Activated naive CD4-positive, alpha-beta T cell treated with anti-CD3 and anti-CD28 coated beads, Interleukin-2, amount 50 U/mL, for 24 hours (primary cell): ENCODE data around the gene FAM50B.

Experiments
- H3K27ac Mint-ChIP-seq: one replicate; pipeline ENCODE4 v1.8.0; 2021; ENCODE audit warnings: mild to moderate bottlenecking, mixed read lengths
- H3K27me3 Mint-ChIP-seq: one replicate; pipeline ENCODE4 v1.8.0; 2021; ENCODE audit warnings: mixed read lengths
- H3K36me3 Mint-ChIP-seq: one replicate; pipeline ENCODE4 v1.8.0; 2021; ENCODE audit warnings: mixed read lengths
- H3K4me1 Mint-ChIP-seq: one replicate; pipeline ENCODE4 v1.8.0; 2021; ENCODE audit warnings: mixed read lengths
- H3K4me3 Mint-ChIP-seq: one replicate; pipeline ENCODE4 v1.8.0; 2021; ENCODE audit warnings: mild to moderate bottlenecking, mixed read lengths
- H3K9me3 Mint-ChIP-seq: one replicate; pipeline ENCODE4 v1.8.0; 2021; ENCODE audit warnings: mixed read lengths

Gene FAM50B, protein sequence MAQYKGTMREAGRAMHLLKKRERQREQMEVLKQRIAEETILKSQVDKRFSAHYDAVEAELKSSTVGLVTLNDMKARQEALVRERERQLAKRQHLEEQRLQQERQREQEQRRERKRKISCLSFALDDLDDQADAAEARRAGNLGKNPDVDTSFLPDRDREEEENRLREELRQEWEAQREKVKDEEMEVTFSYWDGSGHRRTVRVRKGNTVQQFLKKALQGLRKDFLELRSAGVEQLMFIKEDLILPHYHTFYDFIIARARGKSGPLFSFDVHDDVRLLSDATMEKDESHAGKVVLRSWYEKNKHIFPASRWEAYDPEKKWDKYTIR

DNA sequence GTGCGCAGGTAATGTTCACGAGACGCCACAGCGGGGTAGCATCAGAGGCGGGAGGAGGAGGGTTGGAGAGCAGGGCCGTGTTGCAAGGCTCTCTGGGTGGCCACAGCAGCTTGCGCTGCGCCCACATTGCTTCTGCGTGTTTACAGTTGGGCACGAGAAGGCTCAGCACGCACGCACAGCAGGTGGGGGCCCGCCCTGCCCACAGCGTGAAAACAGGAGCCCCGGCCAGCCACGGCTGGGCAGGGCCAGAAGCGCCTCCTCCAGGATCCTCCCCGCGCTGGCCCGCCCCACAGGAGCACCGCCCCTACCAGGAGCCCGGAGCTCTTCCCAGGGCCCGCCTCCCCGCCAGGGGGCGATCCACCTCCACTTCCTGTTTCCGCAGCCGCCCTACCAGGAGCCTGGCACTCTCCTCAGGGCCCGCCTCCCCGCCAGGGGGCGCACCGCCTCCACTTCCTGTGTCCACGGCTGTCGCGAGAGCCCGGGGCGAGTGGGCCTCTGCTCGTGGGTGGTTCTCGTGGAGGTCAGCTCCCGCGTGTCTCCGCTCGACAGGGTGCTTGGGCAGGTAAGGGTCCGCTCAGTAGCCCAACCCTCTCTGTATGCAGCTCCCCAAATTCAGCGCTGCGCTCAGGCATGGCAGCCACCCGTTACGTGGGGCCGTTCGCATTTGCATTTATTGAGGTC lies at the start of gene FAM50B:
Gene FAM50B, plus strand, starts transcription at position 449 of the 681 bp plus-strand sequence. CDS start 439 bp downstream, outside the sequence.
- Mint-ChIP-seq H3K9me3 (no peaks in the 10 kb centered on the region), H3K27me3 (no peaks in the 10 kb centered on the region), H3K27ac (peak within 1 kb of the TSS; percentile 70), H3K4me1 (peaks cover 10% of the 10 kb centered on the region), H3K4me3 (peak within 1 kb of the TSS; percentile 79), H3K36me3 (no peaks in the 10 kb centered on the region)

DNA sequence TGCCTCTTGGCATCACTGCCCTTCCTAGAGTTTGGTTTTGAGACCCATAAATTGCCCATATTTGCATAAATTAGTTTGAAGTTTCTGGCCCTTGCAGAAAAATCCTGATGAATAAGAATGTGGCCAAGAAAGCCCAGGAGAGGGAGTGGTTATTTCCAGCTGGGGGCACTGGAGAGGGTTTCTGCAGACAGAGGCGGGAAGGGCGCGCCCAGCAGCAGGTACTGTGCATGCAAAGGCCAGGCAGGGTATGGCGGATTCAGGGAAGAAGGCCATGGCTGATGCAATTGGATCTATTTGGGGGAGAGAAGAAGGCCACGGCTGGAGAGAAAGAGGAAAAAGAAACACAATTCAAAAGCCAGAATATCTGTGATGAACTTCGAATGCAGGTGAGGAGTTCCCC lies 49.5 kb upstream of the FAM50B start:
- no peaks in the 10 kb centered on the region for H3K9me3 Mint-ChIP-seq
- H3K4me1 Mint-ChIP-seq = no peaks in the 10 kb centered on the region
- no peaks in the 10 kb centered on the region for H3K27me3 Mint-ChIP-seq
- no peak overlapping the region for H3K4me3 Mint-ChIP-seq
- no peaks in the 10 kb centered on the region for H3K36me3 Mint-ChIP-seq
- no peak overlapping the region for H3K27ac Mint-ChIP-seq

DNA sequence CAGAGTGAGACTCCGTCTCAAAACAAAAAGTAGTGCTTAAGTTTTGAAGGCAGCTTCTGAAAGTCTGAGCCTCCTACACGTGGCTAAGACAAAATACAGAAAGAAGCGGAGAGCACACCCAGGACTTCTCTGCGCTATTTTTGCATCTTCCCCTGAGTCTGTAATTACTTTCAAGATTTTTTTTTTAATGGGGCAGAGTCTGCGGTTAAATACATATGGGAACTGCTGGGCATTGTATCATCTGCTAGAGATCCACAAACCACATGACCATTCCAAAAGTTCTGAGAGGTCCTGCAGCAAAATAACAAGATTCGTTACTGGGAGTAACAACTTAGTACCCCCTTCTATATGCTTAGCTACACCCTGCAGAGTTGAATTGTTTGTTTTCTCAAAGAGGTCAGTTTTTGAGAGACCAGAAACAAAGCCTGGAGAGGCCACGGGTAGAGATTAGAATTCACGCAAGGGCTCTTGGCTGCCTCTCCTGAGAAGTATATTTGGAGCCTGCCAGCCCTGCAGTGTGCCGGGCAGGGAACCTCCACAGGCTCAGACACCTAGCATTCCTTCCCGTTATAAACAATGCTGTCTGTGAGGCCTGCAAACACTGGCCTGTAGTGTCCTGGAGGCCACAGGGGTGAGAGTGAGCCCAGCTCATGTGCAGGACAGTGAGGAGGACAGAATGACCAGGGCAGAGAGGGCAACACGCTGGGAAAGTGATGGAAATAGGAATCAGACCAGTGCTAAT lies 48.2 kb upstream of the FAM50B start:
- Mint-ChIP-seq H3K27me3 (no peaks in the 10 kb centered on the region), H3K4me3 (no peak overlapping the region), H3K36me3 (no peaks in the 10 kb centered on the region), H3K4me1 (no peaks in the 10 kb centered on the region), H3K27ac (no peak overlapping the region), H3K9me3 (no peaks in the 10 kb centered on the region)

DNA sequence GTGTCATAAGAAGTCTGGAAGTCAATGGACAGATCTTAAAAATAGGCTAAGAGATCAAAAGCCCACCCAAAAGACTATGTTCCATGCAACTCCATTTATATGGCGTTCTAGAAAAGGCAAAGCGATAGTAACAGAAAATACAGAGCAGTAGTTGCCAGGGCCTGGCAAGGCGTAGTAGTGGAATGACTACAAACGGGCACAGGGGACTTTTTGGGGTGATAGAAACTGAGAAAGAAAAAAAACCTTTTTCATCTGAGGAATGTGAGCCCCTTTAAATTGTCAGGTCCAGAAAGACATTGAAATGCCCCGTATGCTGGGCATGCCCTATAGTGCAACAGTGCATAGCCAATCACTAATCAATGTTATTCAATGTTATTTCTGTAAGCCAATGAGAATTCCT lies 47.2 kb upstream of the FAM50B start:
- Mint-ChIP-seq H3K36me3 (no peaks in the 10 kb centered on the region), H3K27ac (no peak overlapping the region), H3K4me1 (no peaks in the 10 kb centered on the region), H3K27me3 (no peaks in the 10 kb centered on the region), H3K4me3 (no peak overlapping the region), H3K9me3 (no peaks in the 10 kb centered on the region)

DNA sequence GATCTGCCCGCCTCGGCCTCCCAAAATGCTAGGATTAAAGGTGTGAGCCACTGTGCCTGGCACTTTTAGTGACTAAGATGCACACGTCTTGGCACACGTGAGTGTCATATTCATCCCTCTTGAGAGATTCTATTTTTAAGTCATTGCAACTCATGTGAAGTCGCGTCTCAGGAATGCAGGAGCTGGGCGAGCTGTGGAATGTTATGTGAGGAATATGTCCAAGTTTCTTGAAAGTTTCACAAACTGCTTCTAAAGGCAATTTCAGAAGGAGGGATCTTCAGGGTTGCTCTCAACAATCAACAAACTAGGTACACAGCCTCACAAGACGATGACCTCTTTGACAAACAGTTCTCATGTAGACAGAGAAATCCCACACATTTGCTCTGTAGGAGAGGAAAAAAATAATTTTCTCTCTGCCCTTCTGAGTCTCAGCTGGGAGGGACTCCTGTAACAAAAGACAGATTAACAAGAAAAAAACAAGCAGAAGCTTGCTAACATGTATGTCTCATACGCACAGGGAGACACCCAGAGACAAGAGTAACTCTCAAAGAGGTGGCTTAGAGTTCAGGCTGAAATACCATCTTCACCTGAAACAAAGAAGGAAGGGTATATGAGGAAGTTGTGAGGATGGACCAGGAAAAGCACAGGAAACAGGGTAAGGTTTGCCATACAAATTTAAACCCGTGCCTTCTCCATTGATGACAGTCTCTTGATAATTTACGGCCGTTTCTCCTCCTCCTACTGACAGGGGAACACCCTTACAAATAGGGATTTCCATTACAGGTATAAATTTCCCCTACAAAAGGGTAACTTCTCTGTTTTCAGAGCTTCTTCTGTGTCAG lies 45.3 kb upstream of the FAM50B start:
- no peaks in the 10 kb centered on the region for H3K36me3 Mint-ChIP-seq
- no peaks in the 10 kb centered on the region for H3K9me3 Mint-ChIP-seq
- H3K4me1 Mint-ChIP-seq = no peaks in the 10 kb centered on the region
- no peak overlapping the region for H3K4me3 Mint-ChIP-seq
- H3K27me3 Mint-ChIP-seq = no peaks in the 10 kb centered on the region
- no peak overlapping the region for H3K27ac Mint-ChIP-seq

DNA sequence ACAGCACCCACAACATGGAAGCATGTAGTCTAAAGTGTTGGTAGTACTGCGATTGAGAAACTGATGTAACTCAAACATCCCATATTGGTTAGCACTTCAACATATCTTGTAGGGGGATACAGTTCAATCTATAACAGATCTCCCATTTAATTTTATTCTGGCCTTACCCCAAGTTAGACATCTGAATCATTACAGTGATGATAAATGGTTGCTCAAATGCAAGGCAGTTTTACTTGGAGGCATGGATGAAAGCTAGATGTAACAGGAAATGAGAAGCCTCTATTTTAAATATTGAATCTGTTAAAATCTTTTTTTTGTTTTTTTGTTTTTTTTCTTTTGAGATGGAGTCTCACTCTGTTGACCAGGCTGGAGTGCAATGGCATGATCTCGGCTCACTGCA lies 44.2 kb upstream of the FAM50B start:
- Mint-ChIP-seq H3K27me3 (no peaks in the 10 kb centered on the region), H3K36me3 (no peaks in the 10 kb centered on the region), H3K4me1 (no peaks in the 10 kb centered on the region), H3K4me3 (no peak overlapping the region), H3K27ac (no peak overlapping the region), H3K9me3 (no peaks in the 10 kb centered on the region)

DNA sequence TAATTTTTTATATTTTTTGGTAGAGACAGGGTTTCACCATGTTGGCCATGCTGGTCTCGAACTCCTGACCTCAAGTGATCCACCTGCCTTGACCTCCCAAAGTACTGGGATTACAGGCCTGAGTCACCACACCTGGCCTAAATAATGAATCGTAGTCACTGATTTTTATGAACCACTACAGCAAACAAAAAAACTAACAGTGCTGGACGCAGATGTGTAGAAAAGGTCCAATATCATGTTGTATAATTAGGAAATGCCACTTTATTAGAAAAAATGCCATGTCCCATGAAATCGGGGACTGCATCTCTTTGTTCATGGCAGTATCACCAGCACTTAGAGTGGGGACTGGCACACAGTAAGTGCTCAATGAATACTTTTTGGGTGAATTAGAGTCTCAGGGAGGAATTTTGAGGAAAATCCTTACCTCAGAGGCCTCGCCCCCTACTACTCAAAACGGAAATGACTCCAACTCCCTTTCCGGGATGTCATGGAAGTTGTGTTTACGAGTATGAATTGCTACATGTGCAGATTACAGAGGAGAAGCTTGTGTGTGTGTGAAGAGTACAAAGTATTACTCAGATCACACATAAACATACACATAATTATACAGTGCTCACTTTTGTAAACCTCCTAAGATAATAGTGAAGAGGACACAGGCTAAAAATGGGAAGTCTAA lies 43.6 kb upstream of the FAM50B start:
- H3K9me3 Mint-ChIP-seq = no peaks in the 10 kb centered on the region
- no peaks in the 10 kb centered on the region for H3K4me1 Mint-ChIP-seq
- no peak overlapping the region for H3K27ac Mint-ChIP-seq
- no peaks in the 10 kb centered on the region for H3K27me3 Mint-ChIP-seq
- H3K4me3 Mint-ChIP-seq = no peak overlapping the region
- H3K36me3 Mint-ChIP-seq = no peaks in the 10 kb centered on the region

DNA sequence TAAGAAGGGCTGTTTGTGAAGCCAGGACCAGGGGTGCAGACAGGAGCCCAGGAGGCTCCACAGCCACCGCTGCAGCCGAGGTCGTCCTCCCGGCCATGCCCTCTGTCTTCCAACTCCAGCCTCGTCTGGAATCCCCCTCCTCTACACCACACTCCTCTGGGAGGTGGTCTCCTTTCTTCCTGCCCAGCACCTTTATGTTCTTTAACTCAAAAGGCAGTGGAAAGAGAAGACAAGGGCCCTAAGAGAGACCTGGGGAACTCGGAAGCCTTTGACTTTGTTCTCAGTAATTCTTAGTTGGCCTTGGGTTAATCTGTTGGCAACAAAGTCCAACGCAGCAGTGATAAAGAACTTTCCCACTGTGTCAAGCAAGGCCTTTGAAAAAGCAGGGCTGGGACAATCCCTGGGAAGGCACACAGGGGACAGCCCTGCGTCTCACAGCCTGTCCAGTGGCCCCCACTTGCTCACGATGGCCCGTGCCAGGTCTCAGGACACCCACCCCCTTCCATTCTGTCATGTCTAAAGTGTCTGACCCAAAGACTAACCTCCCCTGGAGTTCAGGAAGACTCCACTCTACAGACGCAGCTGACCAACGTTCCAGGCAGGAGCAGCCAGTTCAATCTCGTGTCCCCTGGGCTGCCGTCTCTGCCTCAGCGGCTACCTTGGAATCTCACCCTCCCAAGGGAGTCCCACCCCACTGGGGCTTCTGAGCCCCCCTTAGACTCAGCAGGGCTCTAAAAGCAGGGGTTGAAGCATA lies 42.8 kb upstream of the FAM50B start:
- Mint-ChIP-seq H3K9me3 (no peaks in the 10 kb centered on the region), H3K36me3 (no peaks in the 10 kb centered on the region), H3K4me3 (no peak overlapping the region), H3K4me1 (no peaks in the 10 kb centered on the region), H3K27me3 (no peaks in the 10 kb centered on the region), H3K27ac (no peak overlapping the region)

DNA sequence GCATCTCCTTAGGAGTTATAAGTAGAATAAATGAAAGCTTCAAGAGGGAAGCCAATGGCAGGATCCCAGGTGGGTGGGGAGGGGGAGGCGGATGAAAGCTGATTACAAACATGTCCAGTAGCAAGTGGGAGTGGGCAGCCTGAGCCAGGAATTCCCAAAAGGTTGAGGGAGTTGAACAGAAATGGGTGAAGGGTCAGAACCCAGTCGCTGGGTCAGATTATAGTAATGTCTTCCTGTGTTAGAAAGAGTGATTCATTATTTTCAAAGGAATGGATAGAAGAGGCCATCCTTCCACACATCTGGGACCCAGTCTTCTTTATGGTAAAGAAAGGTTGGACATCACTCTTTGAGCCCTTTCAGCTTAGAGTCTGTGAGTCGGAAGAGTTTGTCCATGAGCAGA lies 41.0 kb upstream of the FAM50B start:
- no peak overlapping the region for H3K27ac Mint-ChIP-seq
- H3K4me3 Mint-ChIP-seq = no peak overlapping the region
- H3K9me3 Mint-ChIP-seq = no peaks in the 10 kb centered on the region
- no peaks in the 10 kb centered on the region for H3K36me3 Mint-ChIP-seq
- H3K4me1 Mint-ChIP-seq = no peaks in the 10 kb centered on the region
- H3K27me3 Mint-ChIP-seq = no peaks in the 10 kb centered on the region

DNA sequence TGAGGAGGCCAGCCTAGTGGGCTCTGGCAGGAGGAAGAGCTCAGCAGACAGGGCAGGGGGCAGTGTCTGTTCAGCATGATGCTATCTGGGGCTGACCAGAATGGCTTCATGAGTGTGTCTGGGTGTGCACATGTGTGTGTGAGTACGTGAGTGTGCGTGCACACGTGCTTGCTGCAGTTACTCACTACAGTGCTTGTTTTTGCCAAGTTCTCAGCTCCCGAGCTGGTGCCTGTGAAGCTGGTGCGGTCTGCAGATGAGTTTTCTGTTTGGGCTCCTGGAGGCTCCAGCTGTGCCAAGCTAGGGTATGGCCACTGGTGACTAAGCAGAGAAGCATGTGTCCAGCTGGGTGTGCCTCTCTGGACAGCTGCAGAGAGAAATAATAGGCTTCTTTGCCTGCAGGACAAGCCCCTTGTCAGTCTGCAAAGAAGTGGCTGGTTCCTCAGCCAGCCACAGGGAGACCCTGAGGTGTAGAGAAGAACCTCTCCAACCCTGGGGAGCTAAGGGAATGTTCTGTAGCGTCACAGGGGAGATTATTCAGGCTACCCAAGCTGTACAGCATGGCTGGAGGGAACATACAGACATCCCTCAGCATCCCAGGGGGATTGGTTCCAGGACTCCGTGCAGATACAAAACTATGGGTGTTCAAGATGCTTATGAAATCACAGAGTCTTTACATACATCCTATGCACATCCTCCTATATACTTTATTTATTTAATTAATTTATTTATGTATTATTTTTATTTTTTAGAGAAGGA lies 40.2 kb upstream of the FAM50B start:
- H3K4me1 Mint-ChIP-seq = no peaks in the 10 kb centered on the region
- H3K27ac Mint-ChIP-seq = no peak overlapping the region
- H3K9me3 Mint-ChIP-seq = no peaks in the 10 kb centered on the region
- no peaks in the 10 kb centered on the region for H3K27me3 Mint-ChIP-seq
- H3K4me3 Mint-ChIP-seq = no peak overlapping the region
- no peaks in the 10 kb centered on the region for H3K36me3 Mint-ChIP-seq

DNA sequence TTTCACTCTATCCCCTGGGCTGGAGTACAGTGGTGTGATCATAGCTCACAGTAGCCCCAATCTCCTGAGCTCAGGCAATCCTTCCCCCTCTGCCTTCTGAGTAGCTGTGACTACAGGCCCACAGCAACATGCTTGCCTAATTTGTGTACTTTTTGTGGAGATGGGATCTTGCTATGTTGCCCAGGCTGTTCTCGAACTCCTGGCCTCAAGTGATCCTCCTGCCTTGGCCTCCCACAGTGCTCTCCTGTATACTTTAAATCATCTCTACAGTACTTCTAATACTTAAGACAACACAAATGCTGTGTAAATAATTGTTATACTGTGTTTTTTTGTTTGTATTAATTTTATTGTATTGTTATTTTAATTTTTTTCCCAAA lies 39.7 kb upstream of the FAM50B start:
- H3K4me3 Mint-ChIP-seq = no peak overlapping the region
- no peaks in the 10 kb centered on the region for H3K36me3 Mint-ChIP-seq
- H3K27me3 Mint-ChIP-seq = no peaks in the 10 kb centered on the region
- H3K4me1 Mint-ChIP-seq = no peaks in the 10 kb centered on the region
- H3K27ac Mint-ChIP-seq = no peak overlapping the region
- H3K9me3 Mint-ChIP-seq = no peaks in the 10 kb centered on the region

DNA sequence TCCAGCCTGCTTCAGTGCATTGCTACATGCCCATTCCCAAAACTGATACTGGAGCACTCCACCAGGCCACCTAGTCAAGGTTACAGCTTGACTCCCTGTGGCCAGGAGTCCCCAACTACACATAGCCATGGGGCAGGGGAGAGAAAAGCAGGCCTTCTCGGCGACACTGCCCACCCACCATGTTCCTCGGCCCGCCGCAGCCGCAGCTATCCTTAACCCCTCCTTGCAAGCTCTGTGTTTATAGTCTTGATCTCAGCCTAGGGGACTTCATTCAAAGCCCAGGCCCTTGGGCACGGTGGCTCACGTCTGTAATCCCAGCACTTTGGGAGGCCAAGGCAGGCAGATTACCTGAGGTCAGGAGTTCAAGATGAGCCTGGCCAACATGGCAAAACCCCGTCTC lies 39.2 kb upstream of the FAM50B start:
- H3K27me3 Mint-ChIP-seq = no peaks in the 10 kb centered on the region
- H3K4me1 Mint-ChIP-seq = no peaks in the 10 kb centered on the region
- H3K27ac Mint-ChIP-seq = no peak overlapping the region
- H3K9me3 Mint-ChIP-seq = no peaks in the 10 kb centered on the region
- no peak overlapping the region for H3K4me3 Mint-ChIP-seq
- no peaks in the 10 kb centered on the region for H3K36me3 Mint-ChIP-seq

DNA sequence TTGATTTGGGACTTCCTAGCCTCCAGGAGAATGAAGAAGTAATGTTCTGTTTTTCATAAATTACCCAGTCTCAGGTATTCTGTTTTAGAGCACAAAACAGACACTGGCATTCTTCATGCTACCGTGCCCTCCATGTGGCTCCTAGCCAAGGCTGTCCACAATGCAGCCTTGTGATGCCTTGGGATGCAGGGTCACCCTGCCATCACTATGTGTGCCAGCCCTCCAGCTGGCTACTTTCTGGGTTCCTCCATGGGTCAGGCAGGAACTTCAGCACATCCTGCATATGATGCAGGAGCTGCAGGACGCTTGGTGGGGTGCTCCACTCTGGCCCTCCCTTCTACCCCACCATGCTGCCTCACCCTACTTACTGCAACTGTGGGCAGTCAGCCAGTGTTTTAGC lies 38.0 kb upstream of the FAM50B start:
- no peaks in the 10 kb centered on the region for H3K9me3 Mint-ChIP-seq
- no peaks in the 10 kb centered on the region for H3K27me3 Mint-ChIP-seq
- H3K27ac Mint-ChIP-seq = no peak overlapping the region
- no peak overlapping the region for H3K4me3 Mint-ChIP-seq
- H3K4me1 Mint-ChIP-seq = no peaks in the 10 kb centered on the region
- H3K36me3 Mint-ChIP-seq = no peaks in the 10 kb centered on the region

DNA sequence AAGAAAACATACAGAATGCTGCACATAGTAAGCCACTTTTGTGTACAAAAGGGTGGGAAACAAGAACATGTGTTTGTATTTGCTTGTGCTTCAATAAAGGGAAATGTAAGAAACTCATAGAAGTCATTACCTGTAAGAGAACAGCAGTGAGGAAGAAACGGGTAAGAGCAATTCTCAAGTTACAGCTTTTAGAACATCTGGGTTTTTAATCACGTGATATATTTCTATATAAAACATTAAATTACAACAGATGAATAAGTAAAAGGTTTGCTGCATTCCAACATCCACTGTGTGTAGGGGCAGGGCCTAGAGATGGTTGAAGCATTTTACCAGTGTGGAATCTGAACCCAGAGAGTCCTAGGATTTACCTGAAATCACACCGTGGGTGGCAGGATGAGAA lies 36.6 kb upstream of the FAM50B start:
- Mint-ChIP-seq H3K36me3 (no peaks in the 10 kb centered on the region), H3K27me3 (no peaks in the 10 kb centered on the region), H3K4me3 (no peak overlapping the region), H3K27ac (no peak overlapping the region), H3K9me3 (no peaks in the 10 kb centered on the region), H3K4me1 (no peaks in the 10 kb centered on the region)
